Upper lobe of left lung (tissue), 6 donors: Measurements from ENCODE around the gene KCNF1. TPM values are rescaled to one million over a fixed set of nuclear protein-coding genes. Genes with fewer than 3 reads are reported as not detected.

ENCODE experiments used
- ATAC-seq, 2 donors: fragments of 200-7000 bp; cut with Tn5 transposase; one replicate each; pipeline ENCODE4 v1.9.1; 2022; ENCODE audit warnings: mild to moderate bottlenecking in 2 of 2, moderate library complexity in 2 of 2; ENCODE audit not compliant: low FRiP score in 2 of 2
- DNase-seq, 2 donors: peaks; one replicate each; pipeline ENCODE4 v3.0.0-alpha.2; 2019 to 2020
- H3K27ac ChIP-seq, 4 donors: fragments of 200-600 bp; sonication (generic); one replicate each; pipeline ENCODE4 v1.5.1; 2016 to 2019
- H3K27me3 ChIP-seq, 4 donors: fragments of 200-600 bp; sonication (generic); one replicate each; pipeline ENCODE4 v1.5.1; 2017 to 2019
- H3K36me3 ChIP-seq, 4 donors: fragments of 200-600 bp; sonication (generic); one replicate each; pipeline ENCODE4 v1.5.1; 2016 to 2019
- H3K4me1 ChIP-seq, 4 donors: fragments of 200-600 bp; sonication (generic); one replicate each; pipeline ENCODE4 v1.5.1; 2018 to 2019
- H3K4me3 ChIP-seq, 4 donors: fragments of 200-600 bp; sonication (generic); one replicate each; pipeline ENCODE4 v1.5.1; 2017 to 2019; ENCODE audit warnings: mild to moderate bottlenecking in 2 of 4, moderate library complexity in 1 of 4
- H3K9me3 ChIP-seq, 4 donors: fragments of 200-600 bp; sonication (generic); one replicate each; pipeline ENCODE4 v1.5.1; 2018 to 2019
- CTCF ChIP-seq, 6 experiments: fragments of 450-650 bp in 4 of 6; fragments of 200-600 bp in 2 of 6; sonication (generic) in 2 of 6; IDR thresholded peaks; one replicate each; pipeline ENCODE4 v1.5.1; 2016 to 2019; ENCODE audit warnings: antibody characterized with exemption in 6 of 6
- EP300 ChIP-seq, 4 donors: sonication (generic); formaldehyde crosslinking; IDR thresholded peaks; one replicate each; pipeline ENCODE4 v1.5.1; 2017; ENCODE audit warnings: antibody characterized with exemption in 4 of 4, control low read depth in 2 of 4
- POLR2A ChIP-seq, 4 donors: fragments of 450-650 bp; IDR thresholded peaks; one replicate each; pipeline ENCODE4 v1.5.1; 2016 to 2017; ENCODE audit warnings: antibody characterized with exemption in 4 of 4, mild to moderate bottlenecking in 2 of 4
- POLR2AphosphoS5 ChIP-seq, 2 donors: sonication (generic); formaldehyde crosslinking; IDR thresholded peaks; one replicate each; pipeline ENCODE4 v1.5.1; 2017; ENCODE audit warnings: antibody characterized with exemption in 2 of 2
- WGBS, 2 donors: methylation state at CpG; one replicate each; pipeline ENCODE4 v1.1.5; 2017 to 2018; 5-methylcytosine and 5-hydroxymethylcytosine counted together
- total RNA-seq, 6 donors: library from RNA; depleted of rRNA in 4 of 6; stranded (reverse); fragments of >200 nt in 4 of 6; gene quantifications; one replicate each; pipeline versions ENCODE4 v1.1.0 to v1.2.1, GENCODE V29; 2016 to 2021
- donor health status: DM: no; HTN: no; CAD: no; lungs with moderate emphysema.
- donor health status: DM: no; HTN: yes; CAD: no; lungs with severe emphysema.

KCNF1 gene
- total RNA-seq, 6 donors from 2014 or later = 0.15 to 1.1 TPM; not detected in 4

DNA sequence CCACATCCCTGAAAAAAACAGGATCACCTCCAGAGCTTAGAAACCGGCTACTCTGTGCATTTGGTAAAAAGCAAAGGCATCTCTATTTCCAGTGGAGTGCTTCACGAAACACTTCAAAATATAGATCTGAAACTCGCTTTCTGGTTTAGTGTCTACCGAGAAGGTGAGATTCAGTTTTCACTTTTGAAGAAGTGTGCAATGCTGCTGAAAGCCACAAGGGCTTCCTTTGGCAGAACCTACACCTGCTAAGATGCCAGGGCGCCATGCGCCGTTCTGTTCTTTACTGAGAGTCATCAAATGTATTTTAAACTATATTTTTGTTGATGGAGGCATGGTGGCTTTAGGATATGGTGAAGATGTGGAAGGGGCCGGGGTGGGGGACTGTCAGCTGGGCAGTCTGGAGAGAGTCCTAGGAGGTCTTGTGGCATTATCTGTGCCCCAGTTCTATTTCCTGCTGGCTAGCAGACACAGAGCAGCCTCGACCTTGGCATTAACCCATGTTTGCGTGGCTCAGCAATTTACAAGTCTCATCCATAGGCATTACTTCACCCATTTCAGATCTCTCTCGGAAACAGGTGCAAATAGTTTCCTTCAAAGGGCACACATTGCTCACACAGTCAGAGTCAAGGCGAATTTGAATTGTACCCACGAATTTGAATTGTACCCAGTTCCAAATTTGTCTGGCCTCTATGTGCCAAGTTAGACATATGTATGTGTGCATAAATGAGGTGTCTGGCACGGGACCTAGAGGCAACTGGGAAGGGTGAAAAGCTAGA, 46.7 kb upstream of the KCNF1 start:
- no peaks in the 10 kb centered on the region for H3K9me3 ChIP-seq
- no peak for TF ChIP-seq POLR2AphosphoS5 (IDR thresholded peaks at IDR 0.05)
- peak in 1 of 6 experiments; percentile 7 for TF ChIP-seq CTCF (IDR thresholded peaks at IDR 0.05)
- no peak for TF ChIP-seq EP300 (IDR thresholded peaks at IDR 0.05)
- TF ChIP-seq POLR2A (IDR thresholded peaks at IDR 0.05) = no peak
- 66 to 74% methylated on average over 14 of the region's 14 CpGs for WGBS, 2 donors
- H3K27me3 ChIP-seq = no peaks in the 10 kb centered on the region
- DNase-seq = no peak
- no peaks in the 10 kb centered on the region for H3K4me1 ChIP-seq
- H3K27ac ChIP-seq = no peak overlapping the region
- H3K36me3 ChIP-seq = no peaks in the 10 kb centered on the region
- no peak for ATAC-seq
- no peak overlapping the region for H3K4me3 ChIP-seq

- no peaks in the 10 kb centered on the region for H3K9me3 ChIP-seq
- no peak overlapping the region for H3K4me3 ChIP-seq
- TF ChIP-seq POLR2A (IDR thresholded peaks at IDR 0.05) (no peak), POLR2AphosphoS5 (IDR thresholded peaks at IDR 0.05) (no peak), CTCF (IDR thresholded peaks at IDR 0.05) (no peak), EP300 (IDR thresholded peaks at IDR 0.05) (no peak)
- 72 to 75% methylated on average over 10 of the region's 10 CpGs for WGBS, 2 donors
- no peaks in the 10 kb centered on the region for H3K27me3 ChIP-seq
- ATAC-seq (no peak), DNase-seq (no peak)
- H3K4me1 ChIP-seq = no peaks in the 10 kb centered on the region
- no peaks in the 10 kb centered on the region for H3K36me3 ChIP-seq
- H3K27ac ChIP-seq = no peak overlapping the region
These were observed 45.9 kb upstream of the KCNF1 start for GRCh38 chr2:10865841-10866240.

- Histone ChIP-seq H3K9me3 (peaks cover 0 to 4% (median 0%) of the 10 kb centered on the region in 4 donors), H3K4me1 (no peaks in the 10 kb centered on the region), H3K27me3 (no peaks in the 10 kb centered on the region), H3K27ac (no peak overlapping the region), H3K36me3 (no peaks in the 10 kb centered on the region), H3K4me3 (no peak overlapping the region)
- WGBS, 2 donors = 64 to 67% methylated on average over 6 of the region's 6 CpGs
- TF ChIP-seq CTCF (IDR thresholded peaks at IDR 0.05) (no peak), POLR2AphosphoS5 (IDR thresholded peaks at IDR 0.05) (no peak), EP300 (IDR thresholded peaks at IDR 0.05) (no peak), POLR2A (IDR thresholded peaks at IDR 0.05) (no peak)
- ATAC-seq (no peak), DNase-seq (no peak)
These were observed 43.9 kb upstream of the KCNF1 start for GRCh38 chr2:10867692-10868420.

- DNase-seq (peak in 1 of 2 donors; percentile 52), ATAC-seq (peak in 1 of 2 donors; percentile 30)
- WGBS, 2 donors = 87 to 95% methylated on average over 8 to 15 of the region's 15 CpGs
- TF ChIP-seq EP300 (IDR thresholded peaks at IDR 0.05) (no peak), POLR2A (IDR thresholded peaks at IDR 0.05) (no peak), POLR2AphosphoS5 (IDR thresholded peaks at IDR 0.05) (no peak), CTCF (IDR thresholded peaks at IDR 0.05) (no peak)
- Histone ChIP-seq H3K4me1 (no peaks in the 10 kb centered on the region), H3K36me3 (no peaks in the 10 kb centered on the region), H3K27ac (no peak overlapping the region), H3K9me3 (peaks cover 0 to 4% (median 0%) of the 10 kb centered on the region in 4 donors), H3K4me3 (no peak overlapping the region), H3K27me3 (no peaks in the 10 kb centered on the region)
These were observed 43.0 kb upstream of the KCNF1 start for GRCh38 chr2:10868465-10869314.
